A549 treated with CORT108297 at 1 μM for 4 hours (cell line): ENCODE results near the gene CIRBP. TPM values are rescaled to one million over a fixed set of nuclear protein-coding genes. Genes with fewer than 3 reads are reported as not detected.

Experiments used
- total RNA-seq: library from RNA; stranded (reverse); fragments of 200-300 nt; extraction: Qiagen RNA extraction; gene quantifications from 5 replicates; pipeline ENCODE4 v1.2.3, GENCODE V29; 2022

CIRBP gene
- 90.2 to 178 TPM (median 95.7 TPM) in 5 replicates for total RNA-seq

DNA sequence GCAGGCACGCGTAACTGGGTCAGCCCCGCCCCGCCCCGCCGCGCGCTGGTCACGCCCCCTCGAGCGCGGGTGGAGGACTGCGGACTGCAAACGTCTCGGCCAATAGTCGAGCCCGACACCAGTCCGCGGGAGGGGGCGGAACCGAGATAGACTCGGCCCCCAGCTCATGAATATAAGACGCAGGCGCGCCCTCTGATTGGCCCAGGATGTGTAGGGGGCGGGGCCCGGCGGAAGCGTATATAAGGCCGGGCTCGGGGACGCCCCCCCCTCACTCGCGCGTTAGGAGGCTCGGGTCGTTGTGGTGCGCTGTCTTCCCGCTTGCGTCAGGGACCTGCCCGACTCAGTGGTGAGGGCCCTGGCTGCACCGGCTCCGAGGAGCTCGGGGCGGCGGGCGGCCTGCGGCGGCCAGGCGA, at the start of gene CIRBP:
CIRBP (plus strand) TSS at position 268 of the 413 bp plus-strand sequence. CDS start 1,602 bp downstream, outside the sequence.

DNA sequence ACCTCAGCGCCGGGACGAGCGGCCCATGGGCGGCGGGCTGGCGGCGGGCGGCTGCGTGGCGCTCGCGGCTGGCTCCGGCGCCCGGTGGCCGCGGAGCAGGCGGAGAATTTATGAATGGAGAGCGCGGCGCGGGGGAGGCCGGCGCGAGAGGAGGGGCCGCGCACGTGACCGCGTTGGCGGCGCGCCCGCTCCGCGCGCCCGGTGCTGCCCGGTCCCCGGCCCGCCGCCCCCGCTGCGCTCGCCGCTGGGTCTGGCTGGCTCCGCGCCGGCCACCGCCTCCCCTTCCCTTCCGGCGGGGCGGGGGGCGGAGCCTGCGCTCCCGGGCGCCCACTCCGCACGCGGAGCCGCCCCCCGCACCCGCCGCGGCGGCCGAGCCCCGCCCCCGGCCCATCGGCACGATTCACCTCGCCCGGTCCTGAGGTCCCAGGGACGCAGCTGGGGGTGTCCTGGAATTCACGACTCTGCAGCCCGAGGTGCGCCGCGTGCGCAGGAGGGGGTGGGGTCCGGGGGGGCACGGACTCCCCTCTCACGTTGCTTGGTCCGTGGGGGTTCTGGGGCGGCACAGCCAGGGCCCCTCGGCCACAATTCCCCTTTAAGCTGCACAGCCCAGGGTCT, 31.3 kb upstream of the CIRBP start, which contains the start of gene CBARP:
CBARP (minus strand) TSS at position 252 of the 615 bp plus-strand sequence. CDS start 1,905 bp downstream, outside the sequence.

GRCh38 chr19:1241417-1242095, 27.6 kb upstream of the CIRBP start, which contains the start of gene ATP5F1D:
TSS of gene ATP5F1D (plus strand) at chr19:1241751. CDS start at chr19:1241851, 100 bp downstream.

GRCh38 chr19:1248139-1248785, 20.9 kb upstream of the CIRBP start, which contains the start of gene MIDN:
TSS of gene MIDN (plus strand) at chr19:1248583. CDS start at chr19:1250297, 1,714 bp downstream.

DNA sequence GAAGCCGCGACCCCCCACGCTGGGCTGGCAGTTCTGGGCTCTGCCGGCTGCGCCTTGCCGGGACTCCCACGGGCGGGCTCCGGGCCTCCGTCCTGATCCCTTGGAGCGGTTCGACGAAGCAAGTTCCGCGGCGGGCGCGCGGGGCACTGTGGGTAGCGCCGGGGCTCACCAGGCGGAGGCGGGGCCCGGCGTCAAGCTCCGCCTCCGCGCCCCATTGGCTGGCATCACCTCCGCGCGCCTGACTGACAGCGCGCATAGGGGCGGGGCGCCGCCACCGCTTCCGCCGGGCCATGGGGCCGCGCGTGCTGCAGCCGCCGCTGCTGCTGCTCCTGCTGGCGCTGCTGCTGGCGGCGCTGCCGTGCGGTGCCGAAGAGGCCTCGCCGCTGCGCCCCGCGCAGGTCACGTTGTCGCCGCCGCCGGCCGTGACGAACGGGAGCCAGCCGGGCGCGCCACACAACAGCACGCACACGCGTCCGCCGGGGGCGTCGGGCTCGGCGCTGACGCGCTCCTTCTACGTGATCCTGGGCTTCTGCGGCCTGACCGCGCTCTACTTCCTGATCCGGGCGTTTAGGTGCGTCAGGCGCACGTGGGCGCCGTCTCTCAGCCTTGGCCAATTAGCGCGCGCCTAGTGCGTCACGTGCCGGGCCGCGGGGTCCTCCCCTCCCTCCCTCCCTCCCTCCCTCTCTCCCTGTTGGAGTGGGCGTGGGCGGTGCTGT, 6.3 kb downstream of the CIRBP start, which contains the start of gene FAM174C:
FAM174C (plus strand) TSS at position 271 of the 716 bp plus-strand sequence; CDS start at position 291, 20 bp downstream.

GRCh38 chr19:1285737-1286360, 16.7 kb downstream of the CIRBP start, which contains the start of gene EFNA2:
TSS of gene EFNA2 (plus strand) at chr19:1285873. CDS start at chr19:1286169, 296 bp downstream.

Other genes with a start within 250 kb of the CIRBP start
- gene TMEM259, start 248.2 kb upstream of the CIRBP start, total RNA-seq, result 64.9 to 127 TPM (median 121 TPM) in 5 replicates
- not detected in 5 replicates for gene RNU6-2, start 247.8 kb upstream of the CIRBP start, total RNA-seq
- gene CNN2, start 242.7 kb upstream of the CIRBP start, total RNA-seq, result 49.8 to 59.3 TPM (median 58.6 TPM) in 5 replicates
- gene ABCA7, start 229.2 kb upstream of the CIRBP start, total RNA-seq, result 7.2 to 11.6 TPM (median 10.6 TPM) in 5 replicates
- 1.7 to 2.7 TPM (median 2.6 TPM) in 5 replicates for gene ARHGAP45, start 202.2 kb upstream of the CIRBP start, total RNA-seq
- 187 to 252 TPM (median 237 TPM) in 5 replicates for gene POLR2E, start 174.0 kb upstream of the CIRBP start, total RNA-seq
- 409 to 501 TPM (median 496 TPM) in 5 replicates for gene GPX4, start 165.3 kb upstream of the CIRBP start, total RNA-seq
- 28.1 to 47.8 TPM (median 46.9 TPM) in 5 replicates for gene SBNO2, start 95.1 kb upstream of the CIRBP start, total RNA-seq
- 28.4 to 40.6 TPM (median 39.4 TPM) in 5 replicates for gene STK11, start 63.6 kb upstream of the CIRBP start, total RNA-seq
- 2.3 to 4.9 TPM (median 4.5 TPM) in 5 replicates for gene CBARP, start 31.3 kb upstream of the CIRBP start, total RNA-seq
- 80.9 to 184 TPM (median 172 TPM) in 5 replicates for gene ATP5F1D, start 27.6 kb upstream of the CIRBP start, total RNA-seq
- gene MIDN, start 20.7 kb upstream of the CIRBP start, total RNA-seq, result 38.8 to 50.5 TPM (median 43.1 TPM) in 5 replicates
- 49.5 to 105 TPM (median 87.7 TPM) in 5 replicates for gene FAM174C, start 6.2 kb downstream of the CIRBP start, total RNA-seq
- gene EFNA2, start 16.5 kb downstream of the CIRBP start, total RNA-seq, result 1.2 to 2.6 TPM (median 1.6 TPM) in 5 replicates
- gene NDUFS7, start 114.6 kb downstream of the CIRBP start, total RNA-seq, result 76.1 to 82.1 TPM (median 79.3 TPM) in 5 replicates
- 23.1 to 45.5 TPM (median 42.6 TPM) in 5 replicates for gene GAMT, start 132.2 kb downstream of the CIRBP start, total RNA-seq
- gene DAZAP1, start 138.3 kb downstream of the CIRBP start, total RNA-seq, result 77.6 to 108 TPM (median 102 TPM) in 5 replicates
- gene RPS15, start 169.1 kb downstream of the CIRBP start, total RNA-seq, result 1,595 to 2,147 TPM (median 1,872 TPM) in 5 replicates
- 1.2 to 2.3 TPM (median 1.6 TPM) in 5 replicates for gene APC2, start 180.8 kb downstream of the CIRBP start, total RNA-seq
- 10.8 to 22.9 TPM (median 20.5 TPM) in 5 replicates for gene C19orf25, start 209.9 kb downstream of the CIRBP start, total RNA-seq
- 0.47 to 1.1 TPM (median 0.82 TPM) in 5 replicates for gene PCSK4, start 221.0 kb downstream of the CIRBP start, total RNA-seq
- gene REEP6, start 221.8 kb downstream of the CIRBP start, total RNA-seq, result 3.8 to 5.7 TPM (median 5.2 TPM) in 5 replicates
- gene ADAMTSL5, start 243.7 kb downstream of the CIRBP start, total RNA-seq, result 2.7 to 4.4 TPM (median 3.3 TPM) in 5 replicates